Spleen (tissue), 11 donors: Measurements from ENCODE around the gene CASP9. TPM values are rescaled to one million over a fixed set of nuclear protein-coding genes. Genes with fewer than 3 reads are reported as not detected.

ENCODE experiments used
- DNase-seq: peaks from one replicate; pipeline ENCODE4 v3.0.0-alpha.2; 2020
- H3K27ac ChIP-seq, 8 donors: fragments of 200-600 bp; sonication (generic) in 7 of 8; 1 replicate in 4 of 8; 2 replicates in 4 of 8; pipeline versions ENCODE4 v1.5.0 to v1.8.0; 2016 to 2021; ENCODE audit warnings: inconsistent platforms in 4 of 8, mild to moderate bottlenecking in 4 of 8, moderate library complexity in 1 of 8
- H3K27me3 ChIP-seq, 7 donors: fragments of 200-600 bp; sonication (generic) in 6 of 7; replicated peaks in 1 of 7; 1 replicate in 4 of 7; 2 replicates in 3 of 7; pipeline versions ENCODE4 v1.5.0 to v1.8.0; 2016 to 2021; ENCODE audit warnings: inconsistent platforms in 3 of 7, mild to moderate bottlenecking in 1 of 7
- H3K36me3 ChIP-seq, 6 donors: fragments of 200-600 bp; sonication (generic) in 5 of 6; 1 replicate in 4 of 6; 2 replicates in 2 of 6; pipeline versions ENCODE4 v1.5.0 to v1.8.0; 2016 to 2021; ENCODE audit warnings: inconsistent platforms in 2 of 6
- H3K4me1 ChIP-seq, 6 donors: fragments of 200-600 bp; sonication (generic) in 5 of 6; 1 replicate in 3 of 6; 2 replicates in 3 of 6; pipeline versions ENCODE4 v1.5.0 to v1.8.0; 2016 to 2021; ENCODE audit warnings: inconsistent platforms in 3 of 6
- H3K4me3 ChIP-seq, 8 donors: fragments of 200-600 bp; sonication (generic) in 7 of 8; 1 replicate in 4 of 8; 2 replicates in 4 of 8; pipeline versions ENCODE4 v1.5.0 to v1.8.0; 2016 to 2021; ENCODE audit warnings: inconsistent platforms in 4 of 8, mild to moderate bottlenecking in 4 of 8, moderate library complexity in 2 of 8
- H3K9me3 ChIP-seq, 8 donors: fragments of 200-600 bp; sonication (generic) in 7 of 8; 1 replicate in 4 of 8; 2 replicates in 4 of 8; pipeline versions ENCODE4 v1.5.0 to v1.8.0; 2016 to 2021; ENCODE audit warnings: inconsistent platforms in 4 of 8
- POLR2A ChIP-seq, 3 donors: fragments of 450-650 bp; IDR thresholded peaks; one replicate each; pipeline ENCODE4 v1.5.1; 2017; ENCODE audit warnings: antibody characterized with exemption in 3 of 3, mild to moderate bottlenecking in 1 of 3
- POLR2AphosphoS5 ChIP-seq, 3 donors: sonication (generic); formaldehyde crosslinking; IDR thresholded peaks; one replicate each; pipeline ENCODE4 v1.5.1; 2017; ENCODE audit warnings: antibody characterized with exemption in 3 of 3
- WGBS, 5 donors: extraction: QIAGEN DNeasy Blood & Tissue Kit in 3 of 5; methylation state at CpG; one replicate each; pipeline versions ENCODE4 v1.1.5 to v1.1.7; 2013 to 2018; 5-methylcytosine and 5-hydroxymethylcytosine counted together
- intact Hi-C: fragments of 100-400 bp; cut with DNase I; formaldehyde crosslinking; loops from one replicate; pipeline ENCODE4 v1.15.0; 2023; ENCODE audit warnings: low total_unique reads
- polyA plus RNA-seq, 3 donors: library from polyadenylated mRNA; stranded (reverse); fragments of 200-250 nt; gene quantifications; one replicate each; pipeline ENCODE4 v1.2.1, GENCODE V29; 2013
- total RNA-seq, 7 donors: library from RNA; depleted of rRNA in 3 of 7; stranded (reverse); fragments of >200 nt in 3 of 7; fragmentation: NEBNext Ultra II Directional in 4 of 7; extraction: Animal tissue kit (Norgen Biotek cat#: 25700) in 4 of 7; gene quantifications; one replicate each; pipeline versions ENCODE4 v1.1.0 to v1.2.1, GENCODE V29; 2016 to 2021
- TF ChIP-seq, protein P1 (sequence below), 11 experiments: fragments of 200-600 bp in 7 of 11; fragments of 450-650 bp in 4 of 11; sonication (generic) in 4 of 11; IDR thresholded peaks in 8 of 11; conservative IDR thresholded peaks in 3 of 11; 1 replicate in 7 of 11; 2 replicates in 4 of 11; pipeline versions ENCODE4 v1.4.0 to v1.8.0; 2016 to 2021; ENCODE audit warnings: antibody characterized with exemption in 11 of 11, inconsistent platforms in 4 of 11, mild to moderate bottlenecking in 1 of 11
- donor health status: healthy with polysubstance abuse.
- donor health status: DM: no; HTN: no; CAD: no; lungs with moderate emphysema.
- donor health status: DM: no; HTN: no; CAD: no.
- donor health status: Bipolar disorder and iron deficiency.
- donor health status: healthy.
- donor health status: DM: no; HTN: no; CAD: no.
- donor health status: DM: yes; HTN: yes; CAD: no.

The CASP9 gene
- total and polyA plus RNA-seq, 10 donors: 10.3 to 17.7 (median 11.5) TPM

GRCh38 chr1:15452866-15453571 is 71.0 kb downstream of the CASP9 start:
- H3K4me1 ChIP-seq: no peaks in the 10 kb centered on the region
- H3K36me3 ChIP-seq: no peaks in the 10 kb centered on the region
- intact Hi-C loops: no loop called here
- 78 to 92% (median 89%) methylated on average over 10 of the region's 10 CpGs for WGBS, 5 donors
- no peak overlapping the region for H3K4me3 ChIP-seq
- no peak overlapping the region for H3K27ac ChIP-seq
- TF ChIP-seq POLR2A (IDR thresholded peaks at IDR 0.05) (no peak), POLR2AphosphoS5 (IDR thresholded peaks at IDR 0.05) (no peak)
- TF ChIP-seq, protein P1, sequence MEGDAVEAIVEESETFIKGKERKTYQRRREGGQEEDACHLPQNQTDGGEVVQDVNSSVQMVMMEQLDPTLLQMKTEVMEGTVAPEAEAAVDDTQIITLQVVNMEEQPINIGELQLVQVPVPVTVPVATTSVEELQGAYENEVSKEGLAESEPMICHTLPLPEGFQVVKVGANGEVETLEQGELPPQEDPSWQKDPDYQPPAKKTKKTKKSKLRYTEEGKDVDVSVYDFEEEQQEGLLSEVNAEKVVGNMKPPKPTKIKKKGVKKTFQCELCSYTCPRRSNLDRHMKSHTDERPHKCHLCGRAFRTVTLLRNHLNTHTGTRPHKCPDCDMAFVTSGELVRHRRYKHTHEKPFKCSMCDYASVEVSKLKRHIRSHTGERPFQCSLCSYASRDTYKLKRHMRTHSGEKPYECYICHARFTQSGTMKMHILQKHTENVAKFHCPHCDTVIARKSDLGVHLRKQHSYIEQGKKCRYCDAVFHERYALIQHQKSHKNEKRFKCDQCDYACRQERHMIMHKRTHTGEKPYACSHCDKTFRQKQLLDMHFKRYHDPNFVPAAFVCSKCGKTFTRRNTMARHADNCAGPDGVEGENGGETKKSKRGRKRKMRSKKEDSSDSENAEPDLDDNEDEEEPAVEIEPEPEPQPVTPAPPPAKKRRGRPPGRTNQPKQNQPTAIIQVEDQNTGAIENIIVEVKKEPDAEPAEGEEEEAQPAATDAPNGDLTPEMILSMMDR (IDR thresholded peaks at IDR 0.05 in 8 of 11, conservative IDR thresholded peaks at IDR 0.05 in 3 of 11): no peak
- no peak for DNase-seq
- H3K27me3 ChIP-seq: no peaks in the 10 kb centered on the region
- H3K9me3 ChIP-seq: no peaks in the 10 kb centered on the region

DNA sequence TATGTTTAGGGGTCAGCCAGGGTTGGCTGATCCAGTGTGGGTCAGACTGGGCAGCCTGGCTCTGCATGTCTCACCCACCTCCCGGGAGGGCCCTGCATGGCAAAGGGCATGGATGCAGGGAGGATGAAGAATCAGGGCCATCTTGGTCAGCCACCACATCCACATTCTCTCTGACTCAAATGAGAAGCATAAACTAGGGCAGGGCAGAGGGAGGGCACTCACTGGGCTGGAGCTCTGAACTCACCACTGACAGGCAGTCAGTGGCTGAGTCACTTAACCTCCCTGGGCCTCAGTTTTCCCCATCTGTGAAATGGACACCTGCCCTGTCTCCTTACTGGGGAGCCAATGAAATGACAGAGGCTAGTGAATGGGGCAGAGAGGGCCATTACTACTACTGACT is 71.8 kb downstream of the CASP9 start:
- 93 to 100% (median 100%) methylated on average over 1 of the region's 1 CpG; no CpG with 5 or more reads in 1 of the 5 donors for WGBS, 5 donors
- H3K27ac ChIP-seq: no peak overlapping the region
- no peaks in the 10 kb centered on the region for H3K4me1 ChIP-seq
- DNase-seq: no peak
- H3K36me3 ChIP-seq: no peaks in the 10 kb centered on the region
- peaks cover 0 to 6% (median 0%) of the 10 kb centered on the region in 7 donors for H3K27me3 ChIP-seq
- H3K4me3 ChIP-seq: no peak overlapping the region
- intact Hi-C loops: no loop called here
- no peaks in the 10 kb centered on the region for H3K9me3 ChIP-seq
- TF ChIP-seq, protein P1 (IDR thresholded peaks at IDR 0.05 in 8 of 11, conservative IDR thresholded peaks at IDR 0.05 in 3 of 11): no peak
- TF ChIP-seq POLR2AphosphoS5 (IDR thresholded peaks at IDR 0.05) (no peak), POLR2A (IDR thresholded peaks at IDR 0.05) (no peak)

DNA sequence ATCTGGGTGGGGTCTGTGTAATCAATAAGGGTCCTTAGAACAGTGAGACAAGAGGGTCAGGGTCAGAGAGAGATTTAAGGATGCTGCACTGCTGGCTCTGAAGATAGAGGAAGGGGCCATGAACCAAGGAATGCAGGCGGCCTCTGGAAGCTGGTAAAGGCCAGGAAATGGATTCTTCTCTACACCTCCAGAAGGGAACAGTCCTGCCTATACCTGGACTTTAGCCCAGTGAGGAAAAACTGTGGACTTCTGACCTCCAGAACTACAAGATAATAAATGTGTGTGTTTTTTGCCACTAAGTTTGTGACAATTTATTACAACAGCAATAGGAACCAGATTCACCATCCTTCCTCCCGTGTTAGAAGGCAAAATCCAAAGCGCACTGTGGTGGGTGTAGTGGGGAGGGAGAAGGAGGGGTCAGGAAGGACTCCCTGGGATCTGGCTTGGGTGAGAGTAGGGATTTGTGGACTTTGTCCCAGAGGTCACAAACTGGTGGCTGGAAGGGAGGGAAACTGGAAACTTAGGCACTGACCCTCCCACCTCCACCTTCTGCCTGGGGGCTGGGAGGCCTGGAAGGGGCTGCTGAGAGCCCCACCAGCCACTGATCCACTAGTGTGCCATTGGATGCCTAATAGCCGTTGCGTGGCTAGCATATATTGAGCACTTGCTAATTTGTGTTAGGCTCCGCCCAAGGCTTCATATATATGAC is 72.8 kb downstream of the CASP9 start:
- no peaks in the 10 kb centered on the region for H3K4me1 ChIP-seq
- TF ChIP-seq, protein P1 (IDR thresholded peaks at IDR 0.05 in 8 of 11, conservative IDR thresholded peaks at IDR 0.05 in 3 of 11): no peak
- TF ChIP-seq POLR2A (IDR thresholded peaks at IDR 0.05) (no peak), POLR2AphosphoS5 (IDR thresholded peaks at IDR 0.05) (no peak)
- no peak overlapping the region for H3K4me3 ChIP-seq
- no peak overlapping the region for H3K27ac ChIP-seq
- no peaks in the 10 kb centered on the region for H3K36me3 ChIP-seq
- WGBS, 5 donors: 85 to 90% (median 90%) methylated on average over 6 of the region's 6 CpGs
- peaks cover 0 to 16% (median 0%) of the 10 kb centered on the region in 7 donors for H3K27me3 ChIP-seq
- H3K9me3 ChIP-seq: no peaks in the 10 kb centered on the region
- no peak for DNase-seq
- intact Hi-C loops: no loop called here

- WGBS, 5 donors: 36 to 63% (median 51%) methylated on average over 3 of the region's 3 CpGs
- peaks cover 0 to 3% (median 0%) of the 10 kb centered on the region in 6 donors for H3K4me1 ChIP-seq
- no peak overlapping the region for H3K4me3 ChIP-seq
- no peaks in the 10 kb centered on the region for H3K36me3 ChIP-seq
- no peak overlapping the region for H3K27ac ChIP-seq
- intact Hi-C loops: no loop called here
- DNase-seq: no peak
- H3K9me3 ChIP-seq: no peaks in the 10 kb centered on the region
- peaks cover 0 to 27% (median 0%) of the 10 kb centered on the region in 7 donors for H3K27me3 ChIP-seq
- no peak for TF ChIP-seq POLR2A (IDR thresholded peaks at IDR 0.05)
- no peak for TF ChIP-seq POLR2AphosphoS5 (IDR thresholded peaks at IDR 0.05)
- TF ChIP-seq, protein P1 (IDR thresholded peaks at IDR 0.05 in 8 of 11, conservative IDR thresholded peaks at IDR 0.05 in 3 of 11): no peak
Measured at GRCh38 chr1:15449567-15449966, 74.4 kb downstream of the CASP9 start.
